ENCODE results near the gene TREML1.

The TREML1 gene

GRCh38 chr6:41160933-41161332 is 6.8 kb upstream of the TREML1 start:
- H3K4me3 ChIP-seq (ENCODE audit: low read length): no peak overlapping the region
- H3K4me2 ChIP-seq (ENCODE audit: low read length): no peak overlapping the region
- no peaks in the 10 kb centered on the region for H3K9me3 ChIP-seq (replicated peaks; ENCODE audit: low read length)
- H3K27me3 ChIP-seq (ENCODE audit: control insufficient read depth, insufficient read depth, low read length): peaks cover 3% of the 10 kb centered on the region
- H3K9ac ChIP-seq (ENCODE audit: low read depth, low read length): no peak overlapping the region
- no peaks in the 10 kb centered on the region for H3K4me1 ChIP-seq (ENCODE audit: control insufficient read depth, insufficient read depth, low read length)
- no peaks in the 10 kb centered on the region for H3K36me3 ChIP-seq (ENCODE audit: insufficient read depth, low read length)

- Histone ChIP-seq H3K36me3 (ENCODE audit: insufficient read depth, low read length) (no peaks in the 10 kb centered on the region), H3K4me3 (ENCODE audit: low read length) (no peak overlapping the region), H3K4me2 (ENCODE audit: low read length) (no peak overlapping the region), H3K4me1 (ENCODE audit: control insufficient read depth, insufficient read depth, low read length) (no peaks in the 10 kb centered on the region), H3K9me3 (replicated peaks; ENCODE audit: low read length) (no peaks in the 10 kb centered on the region), H3K9ac (ENCODE audit: low read depth, low read length) (no peak overlapping the region), H3K27me3 (ENCODE audit: control insufficient read depth, insufficient read depth, low read length) (peaks cover 3% of the 10 kb centered on the region)
These were observed 5.4 kb upstream of the TREML1 start for GRCh38 chr6:41159415-41160082.

GRCh38 chr6:41157323-41157722 is 3.2 kb upstream of the TREML1 start:
- Histone ChIP-seq H3K9me3 (replicated peaks; ENCODE audit: low read length) (no peaks in the 10 kb centered on the region), H3K4me2 (ENCODE audit: low read length) (no peak overlapping the region), H3K4me3 (ENCODE audit: low read length) (no peak overlapping the region), H3K36me3 (ENCODE audit: insufficient read depth, low read length) (no peaks in the 10 kb centered on the region), H3K4me1 (ENCODE audit: control insufficient read depth, insufficient read depth, low read length) (no peaks in the 10 kb centered on the region), H3K27me3 (ENCODE audit: control insufficient read depth, insufficient read depth, low read length) (peaks cover 3% of the 10 kb centered on the region), H3K9ac (ENCODE audit: low read depth, low read length) (no peak overlapping the region)

GRCh38 chr6:41156771-41157170 is 2.6 kb upstream of the TREML1 start:
- no peak overlapping the region for H3K4me3 ChIP-seq (ENCODE audit: low read length)
- H3K27me3 ChIP-seq (ENCODE audit: control insufficient read depth, insufficient read depth, low read length): peaks cover 3% of the 10 kb centered on the region
- no peaks in the 10 kb centered on the region for H3K4me1 ChIP-seq (ENCODE audit: control insufficient read depth, insufficient read depth, low read length)
- no peak overlapping the region for H3K4me2 ChIP-seq (ENCODE audit: low read length)
- no peaks in the 10 kb centered on the region for H3K9me3 ChIP-seq (replicated peaks; ENCODE audit: low read length)
- no peaks in the 10 kb centered on the region for H3K36me3 ChIP-seq (ENCODE audit: insufficient read depth, low read length)
- no peak overlapping the region for H3K9ac ChIP-seq (ENCODE audit: low read depth, low read length)

- H3K4me3 ChIP-seq (ENCODE audit: low read length): no peak overlapping the region
These were observed 1.9 kb upstream of the TREML1 start for GRCh38 chr6:41156001-41156400.

GRCh38 chr6:41155132-41155805 is 1.1 kb upstream of the TREML1 start:
- Histone ChIP-seq H3K4me1 (ENCODE audit: control insufficient read depth, insufficient read depth, low read length) (no peaks in the 10 kb centered on the region), H3K9me3 (replicated peaks; ENCODE audit: low read length) (no peaks in the 10 kb centered on the region), H3K27me3 (ENCODE audit: control insufficient read depth, insufficient read depth, low read length) (peaks cover 3% of the 10 kb centered on the region), H3K9ac (ENCODE audit: low read depth, low read length) (no peak overlapping the region), H3K4me3 (ENCODE audit: low read length) (no peak overlapping the region), H3K4me2 (ENCODE audit: low read length) (no peak overlapping the region), H3K36me3 (ENCODE audit: insufficient read depth, low read length) (no peaks in the 10 kb centered on the region)

More at GRCh38 chr6:41156001-41156400, 1.9 kb upstream of the TREML1 start:
- Histone ChIP-seq H3K4me2 (ENCODE audit: low read length) (no peak overlapping the region), H3K9ac (ENCODE audit: low read depth, low read length) (no peak overlapping the region), H3K36me3 (ENCODE audit: insufficient read depth, low read length) (no peaks in the 10 kb centered on the region), H3K9me3 (replicated peaks; ENCODE audit: low read length) (no peaks in the 10 kb centered on the region), H3K4me1 (ENCODE audit: control insufficient read depth, insufficient read depth, low read length) (no peaks in the 10 kb centered on the region), H3K27me3 (ENCODE audit: control insufficient read depth, insufficient read depth, low read length) (peaks cover 3% of the 10 kb centered on the region)

- H3K9me3 ChIP-seq (replicated peaks; ENCODE audit: low read length): no peaks in the 10 kb centered on the region
- H3K36me3 ChIP-seq (ENCODE audit: insufficient read depth, low read length): no peaks in the 10 kb centered on the region
- H3K4me3 ChIP-seq (ENCODE audit: low read length): no peak overlapping the region
- no peaks in the 10 kb centered on the region for H3K4me1 ChIP-seq (ENCODE audit: control insufficient read depth, insufficient read depth, low read length)
- H3K27me3 ChIP-seq (ENCODE audit: control insufficient read depth, insufficient read depth, low read length): no peaks in the 10 kb centered on the region
- no peak overlapping the region for H3K9ac ChIP-seq (ENCODE audit: low read depth, low read length)
- H3K4me2 ChIP-seq (ENCODE audit: low read length): no peak overlapping the region
These were observed 696 bp downstream of the TREML1 start for GRCh38 chr6:41153451-41153850.

GRCh38 chr6:41150671-41151070 is 3.5 kb downstream of the TREML1 start:
- no peaks in the 10 kb centered on the region for H3K9me3 ChIP-seq (replicated peaks; ENCODE audit: low read length)
- H3K36me3 ChIP-seq (ENCODE audit: insufficient read depth, low read length): no peaks in the 10 kb centered on the region
- no peak overlapping the region for H3K4me2 ChIP-seq (ENCODE audit: low read length)
- H3K27me3 ChIP-seq (ENCODE audit: control insufficient read depth, insufficient read depth, low read length): no peaks in the 10 kb centered on the region
- no peak overlapping the region for H3K9ac ChIP-seq (ENCODE audit: low read depth, low read length)
- H3K4me1 ChIP-seq (ENCODE audit: control insufficient read depth, insufficient read depth, low read length): no peaks in the 10 kb centered on the region
- no peak overlapping the region for H3K4me3 ChIP-seq (ENCODE audit: low read length)

GRCh38 chr6:41147917-41148316 is 6.2 kb downstream of the TREML1 start:
- Histone ChIP-seq H3K4me3 (ENCODE audit: low read length) (no peak overlapping the region), H3K9ac (ENCODE audit: low read depth, low read length) (no peak overlapping the region), H3K4me2 (ENCODE audit: low read length) (no peak overlapping the region), H3K4me1 (ENCODE audit: control insufficient read depth, insufficient read depth, low read length) (no peaks in the 10 kb centered on the region), H3K36me3 (ENCODE audit: insufficient read depth, low read length) (no peaks in the 10 kb centered on the region), H3K9me3 (replicated peaks; ENCODE audit: low read length) (no peaks in the 10 kb centered on the region), H3K27me3 (ENCODE audit: control insufficient read depth, insufficient read depth, low read length) (no peaks in the 10 kb centered on the region)

- Histone ChIP-seq H3K9ac (ENCODE audit: low read depth, low read length) (no peak overlapping the region), H3K36me3 (ENCODE audit: insufficient read depth, low read length) (peaks cover 5% of the 10 kb centered on the region), H3K4me2 (ENCODE audit: low read length) (no peak overlapping the region), H3K4me1 (ENCODE audit: control insufficient read depth, insufficient read depth, low read length) (no peaks in the 10 kb centered on the region), H3K9me3 (replicated peaks; ENCODE audit: low read length) (no peaks in the 10 kb centered on the region), H3K27me3 (ENCODE audit: control insufficient read depth, insufficient read depth, low read length) (no peaks in the 10 kb centered on the region), H3K4me3 (ENCODE audit: low read length) (no peak overlapping the region)
These were observed 17.2 kb downstream of the TREML1 start for GRCh38 chr6:41136911-41137310.

- Histone ChIP-seq H3K9me3 (replicated peaks; ENCODE audit: low read length) (no peaks in the 10 kb centered on the region), H3K9ac (ENCODE audit: low read depth, low read length) (no peak overlapping the region), H3K4me2 (ENCODE audit: low read length) (no peak overlapping the region), H3K36me3 (ENCODE audit: insufficient read depth, low read length) (no peaks in the 10 kb centered on the region), H3K4me3 (ENCODE audit: low read length) (no peak overlapping the region), H3K27me3 (ENCODE audit: control insufficient read depth, insufficient read depth, low read length) (no peaks in the 10 kb centered on the region), H3K4me1 (ENCODE audit: control insufficient read depth, insufficient read depth, low read length) (no peaks in the 10 kb centered on the region)
These were observed 18.9 kb downstream of the TREML1 start for GRCh38 chr6:41135062-41135832.

Measured in skeletal muscle satellite cell (primary cell).